Chondrocyte (in vitro differentiated cells): Measurements from ENCODE around the gene STMN1. TPM values are rescaled to one million over a fixed set of nuclear protein-coding genes. Genes with fewer than 3 reads are reported as not detected.

Experiments used
- DNase-seq: peaks from one replicate; pipeline ENCODE4 v3.0.0; 2021; ENCODE audit warnings: mixed read lengths, low spot score
- H3K27ac Mint-ChIP-seq: one replicate; pipeline ENCODE4 v1.8.0; 2021; ENCODE audit warnings: mild to moderate bottlenecking, moderate library complexity, mixed read lengths; ENCODE audit not compliant: unreplicated experiment
- H3K27me3 Mint-ChIP-seq: 2 replicates; pipeline ENCODE4 v1.8.0; 2021; ENCODE audit warnings: low read depth, mixed read lengths
- H3K36me3 Mint-ChIP-seq: 2 replicates; pipeline ENCODE4 v1.8.0; 2021; ENCODE audit warnings: low read depth, mixed read lengths
- H3K4me1 Mint-ChIP-seq: 2 replicates; pipeline ENCODE4 v1.8.0; 2021; ENCODE audit warnings: low read depth, mild to moderate bottlenecking, mixed read lengths
- H3K4me3 Mint-ChIP-seq: one replicate; pipeline ENCODE4 v1.8.0; 2021; ENCODE audit warnings: mild to moderate bottlenecking, moderate library complexity, mixed read lengths; ENCODE audit not compliant: unreplicated experiment
- H3K9me3 Mint-ChIP-seq: 2 replicates; pipeline ENCODE4 v1.8.0; 2021; ENCODE audit warnings: low read depth, mixed read lengths
- CTCF ChIP-seq: fragments of 200-600 bp; sonication (generic); IDR thresholded peaks from 2 replicates; pipeline ENCODE4 v1.5.0; 2021; ENCODE audit warnings: antibody characterized with exemption, mild to moderate bottlenecking, moderate library complexity
- total RNA-seq: library from RNA; stranded (reverse); gene quantifications from 3 replicates; pipeline ENCODE4 v1.2.1, GENCODE V29; 2021

STMN1 gene
- total RNA-seq, 1 donor from 2014 or later: 152 TPM

- Mint-ChIP-seq H3K27me3 (no peaks in the 10 kb centered on the region), H3K27ac (no peak overlapping the region), H3K36me3 (no peaks in the 10 kb centered on the region), H3K4me3 (no peak overlapping the region), H3K4me1 (peaks cover 23% of the 10 kb centered on the region), H3K9me3 (no peaks in the 10 kb centered on the region)
- TF ChIP-seq CTCF: no peak
- DNase-seq: no peak
These were observed 29.5 kb downstream of the STMN1 start for GRCh38 chr1:25876693-25877077.

GRCh38 chr1:25875856-25876692 is 30.1 kb downstream of the STMN1 start:
- Mint-ChIP-seq H3K9me3 (no peaks in the 10 kb centered on the region), H3K4me1 (peaks cover 23% of the 10 kb centered on the region), H3K27ac (peak overlapping the region; percentile 61), H3K4me3 (peak overlapping the region; percentile 69), H3K27me3 (no peaks in the 10 kb centered on the region), H3K36me3 (no peaks in the 10 kb centered on the region)
- DNase-seq: no peak
- no peak for TF ChIP-seq CTCF

- DNase-seq: peak; percentile 95
- H3K27me3 Mint-ChIP-seq: no peaks in the 10 kb centered on the region
These were observed 30.9 kb downstream of the STMN1 start, which contains the start of gene PAQR7 for GRCh38 chr1:25875154-25875855. PAQR7 (minus strand) TSS chr1:25875708; CDS start chr1:25863839, 11,869 bp downstream.

GRCh38 chr1:25874635-25875153 is 31.5 kb downstream of the STMN1 start:
- H3K27ac Mint-ChIP-seq: peak overlapping the region; percentile 84
- H3K27me3 Mint-ChIP-seq: no peaks in the 10 kb centered on the region
- peak; percentile 52 for DNase-seq

More at GRCh38 chr1:25875154-25875855, 30.9 kb downstream of the STMN1 start, which contains the start of gene PAQR7:
- Mint-ChIP-seq H3K4me3 (peak within 1 kb of the TSS; percentile 89), H3K9me3 (no peaks in the 10 kb centered on the region), H3K27ac (peak within 1 kb of the TSS; percentile 84), H3K4me1 (peaks cover 23% of the 10 kb centered on the region), H3K36me3 (no peaks in the 10 kb centered on the region)
- TF ChIP-seq CTCF: peak; percentile 58

More at GRCh38 chr1:25874635-25875153, 31.5 kb downstream of the STMN1 start:
- Mint-ChIP-seq H3K36me3 (no peaks in the 10 kb centered on the region), H3K4me3 (peak overlapping the region; percentile 89), H3K9me3 (no peaks in the 10 kb centered on the region), H3K4me1 (peaks cover 23% of the 10 kb centered on the region)
- no peak for TF ChIP-seq CTCF
